H54 (cell line): ENCODE measurements around the gene MRPL12.

Experiments
- DNase-seq: peaks from one replicate; pipeline ENCODE4 v3.0.0; 2011; ENCODE audit warnings: low spot score, mixed read lengths; ENCODE audit not compliant: insufficient read length
- FAIRE-seq: peaks from 3 replicates; lab custom pipeline; 2011; peaks lifted over from hg19 to GRCh38; lab: Jason Lieb, UNC
- POLR2A ChIP-seq: IDR thresholded peaks from 2 replicates; pipeline ENCODE4 v1.6.1; 2011; ENCODE audit warnings: low read depth, mild to moderate bottlenecking, low read length

Gene MRPL12

DNA sequence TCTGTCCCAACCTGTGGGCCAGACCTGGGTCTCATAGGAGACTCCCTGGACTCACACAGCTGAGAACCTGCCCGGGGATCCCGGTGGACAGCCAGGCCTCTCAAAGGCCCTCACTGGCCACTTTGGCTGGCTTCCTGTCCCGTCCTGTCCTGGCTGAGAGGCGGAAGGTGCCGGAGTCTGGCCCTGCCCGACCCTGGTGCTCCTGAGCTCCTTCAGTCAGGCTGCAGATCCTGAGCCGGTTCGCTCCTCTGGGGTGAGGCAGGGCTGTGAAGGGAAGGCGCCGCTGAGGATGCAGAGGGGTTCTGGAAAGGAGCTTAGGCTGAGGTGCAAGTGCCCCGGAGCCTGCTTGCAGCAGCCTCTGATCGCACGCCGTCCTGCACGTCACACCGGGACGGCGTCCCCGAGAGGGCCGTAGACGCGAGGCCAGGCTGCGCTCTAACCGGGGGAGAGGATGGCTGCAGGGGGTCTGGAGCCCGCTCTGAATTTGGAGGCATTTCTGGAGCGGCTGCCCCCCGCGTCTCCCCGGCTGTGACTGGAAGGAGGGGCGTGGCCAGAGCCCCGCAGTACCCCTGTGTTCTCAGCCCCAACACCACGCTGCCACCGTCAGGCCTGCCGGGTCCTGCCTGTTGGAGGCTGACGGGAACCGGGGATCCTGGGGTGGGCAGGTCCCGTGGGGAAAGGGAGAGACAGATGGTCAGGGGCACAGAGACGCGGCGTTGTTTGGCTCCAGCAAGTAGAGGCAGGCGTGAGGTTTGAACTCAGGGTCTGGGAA, 15.2 kb upstream of the MRPL12 start:
- DNase-seq: no peak
- TF ChIP-seq POLR2A: no peak
- FAIRE-seq: no peak

DNA sequence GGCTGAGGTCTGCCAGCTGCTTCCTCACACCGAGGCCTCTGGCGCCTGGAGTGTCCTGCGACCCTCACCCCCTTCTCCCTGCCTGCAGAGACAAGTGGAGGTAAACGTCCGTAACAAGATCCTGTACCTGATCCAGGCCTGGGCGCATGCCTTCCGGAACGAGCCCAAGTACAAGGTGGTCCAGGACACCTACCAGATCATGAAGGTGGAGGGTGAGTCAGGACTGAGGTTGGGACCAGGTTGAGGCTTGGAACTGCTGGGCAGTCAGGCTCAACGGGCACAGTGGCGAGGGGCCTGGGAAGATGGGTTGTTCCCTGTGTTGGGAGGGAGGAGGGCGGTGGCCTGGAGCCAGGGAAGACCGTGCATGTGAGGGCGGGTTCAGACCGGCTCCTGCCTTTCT, 14.6 kb upstream of the MRPL12 start:
- DNase-seq: no peak
- no peak for TF ChIP-seq POLR2A
- no peak for FAIRE-seq

DNA sequence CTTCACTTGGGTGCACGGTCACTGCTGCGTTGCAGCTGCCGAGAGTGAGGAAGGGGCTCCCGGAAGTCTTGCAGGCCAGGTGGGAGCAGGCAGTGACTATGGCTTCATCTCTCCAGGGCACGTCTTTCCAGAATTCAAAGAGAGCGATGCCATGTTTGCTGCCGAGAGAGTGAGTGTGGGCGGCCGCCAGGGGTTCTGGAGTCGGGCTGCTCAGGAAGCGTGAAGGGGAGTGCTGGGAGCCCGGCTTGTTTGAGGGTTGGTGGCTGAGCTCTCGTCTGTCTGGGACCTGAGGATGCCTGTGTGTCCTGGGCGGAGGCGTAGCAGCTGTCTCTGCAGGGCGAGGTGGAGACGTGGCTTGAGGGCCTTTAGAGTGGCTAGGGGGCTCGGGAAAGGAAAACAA, 13.1 kb upstream of the MRPL12 start:
- TF ChIP-seq POLR2A: no peak
- no peak for FAIRE-seq
- DNase-seq: no peak

DNA sequence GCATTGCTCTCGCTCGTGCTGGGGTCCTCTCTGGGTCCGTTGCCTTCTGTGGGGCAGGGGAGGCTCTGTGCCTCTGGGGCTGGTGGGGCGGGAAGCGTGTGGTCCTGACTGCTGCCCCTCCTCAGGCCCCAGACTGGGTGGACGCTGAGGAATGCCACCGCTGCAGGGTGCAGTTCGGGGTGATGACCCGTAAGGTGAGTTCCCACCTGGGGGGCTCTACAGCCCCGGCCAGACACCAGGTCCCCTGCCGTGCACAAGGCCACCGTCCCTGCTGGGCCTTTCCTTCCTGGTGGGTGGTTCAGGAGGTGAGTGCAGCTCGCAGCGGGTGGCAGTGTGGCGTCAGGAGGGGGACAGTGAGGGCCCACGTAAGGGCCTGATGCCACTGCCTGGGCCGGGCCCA, 12.6 kb upstream of the MRPL12 start:
- DNase-seq (no peak), FAIRE-seq (no peak)
- no peak for TF ChIP-seq POLR2A

DNA sequence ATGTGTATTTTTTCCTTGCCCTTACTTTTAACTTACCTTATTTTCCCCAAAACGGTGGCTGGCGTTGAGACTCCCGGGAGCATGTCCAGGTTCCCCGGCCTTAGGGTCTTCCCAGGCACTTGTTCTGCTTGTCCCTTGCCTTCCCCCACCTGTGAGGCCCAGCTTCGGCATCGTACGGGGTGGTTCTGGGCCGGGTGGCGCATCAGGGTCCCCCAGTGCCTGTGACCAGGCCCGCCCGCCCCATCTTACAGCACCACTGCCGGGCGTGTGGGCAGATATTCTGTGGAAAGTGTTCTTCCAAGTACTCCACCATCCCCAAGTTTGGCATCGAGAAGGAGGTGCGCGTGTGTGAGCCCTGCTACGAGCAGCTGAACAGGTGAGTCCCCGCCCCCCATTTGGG, 12.0 kb upstream of the MRPL12 start:
- TF ChIP-seq POLR2A: no peak
- FAIRE-seq (no peak), DNase-seq (no peak)

DNA sequence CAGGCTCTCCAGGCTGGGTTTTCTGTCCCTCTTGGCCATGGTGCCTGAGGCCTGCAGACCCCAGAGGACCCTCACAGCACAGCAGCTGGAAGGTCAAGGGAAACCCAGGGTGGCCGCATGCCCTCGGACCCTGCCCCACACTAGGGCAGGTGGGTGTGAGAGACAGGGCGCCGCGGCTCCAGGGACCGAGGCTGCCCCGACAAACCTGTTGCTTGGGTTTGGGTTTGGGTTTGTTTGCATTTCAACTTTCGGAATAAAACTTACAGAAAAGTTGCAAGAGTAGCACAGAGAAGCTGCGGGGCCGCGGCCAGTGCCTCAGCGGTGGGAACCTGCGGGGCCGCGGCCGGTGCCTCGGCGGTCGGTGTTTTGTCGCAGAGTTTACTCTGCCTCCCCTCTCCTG, 11.6 kb upstream of the MRPL12 start:
- DNase-seq (no peak), FAIRE-seq (no peak)
- no peak for TF ChIP-seq POLR2A

DNA sequence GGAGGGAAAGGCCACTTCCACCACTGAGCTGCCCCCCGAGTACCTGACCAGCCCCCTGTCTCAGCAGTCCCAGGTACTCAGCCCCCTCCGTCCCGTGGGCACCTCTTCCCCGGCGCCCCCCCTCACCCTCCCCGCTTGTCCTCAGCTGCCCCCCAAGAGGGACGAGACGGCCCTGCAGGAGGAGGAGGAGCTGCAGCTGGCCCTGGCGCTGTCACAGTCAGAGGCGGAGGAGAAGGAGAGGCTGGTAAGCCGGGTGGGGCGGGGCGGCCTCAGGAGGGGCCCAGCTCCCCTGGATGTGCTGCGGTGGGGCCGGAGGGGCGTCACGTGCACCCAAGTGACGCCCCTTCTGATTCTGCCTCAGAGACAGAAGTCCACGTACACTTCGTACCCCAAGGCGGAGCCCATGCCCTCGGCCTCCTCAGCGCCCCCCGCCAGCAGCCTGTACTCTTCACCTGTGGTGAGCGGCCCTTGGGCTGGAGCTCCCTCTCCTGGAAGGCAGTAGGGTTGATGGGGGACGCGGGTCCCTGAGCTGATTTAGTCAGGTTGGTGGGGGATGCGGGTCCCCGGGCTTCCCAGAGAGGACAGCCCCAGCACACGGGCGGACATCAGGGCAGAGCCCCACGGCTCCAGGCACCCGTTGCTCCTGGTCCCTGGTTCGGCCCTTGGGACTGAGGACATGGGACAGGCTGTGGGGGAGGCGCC, 9.5 kb upstream of the MRPL12 start:
- no peak for TF ChIP-seq POLR2A
- no peak for DNase-seq
- no peak for FAIRE-seq

DNA sequence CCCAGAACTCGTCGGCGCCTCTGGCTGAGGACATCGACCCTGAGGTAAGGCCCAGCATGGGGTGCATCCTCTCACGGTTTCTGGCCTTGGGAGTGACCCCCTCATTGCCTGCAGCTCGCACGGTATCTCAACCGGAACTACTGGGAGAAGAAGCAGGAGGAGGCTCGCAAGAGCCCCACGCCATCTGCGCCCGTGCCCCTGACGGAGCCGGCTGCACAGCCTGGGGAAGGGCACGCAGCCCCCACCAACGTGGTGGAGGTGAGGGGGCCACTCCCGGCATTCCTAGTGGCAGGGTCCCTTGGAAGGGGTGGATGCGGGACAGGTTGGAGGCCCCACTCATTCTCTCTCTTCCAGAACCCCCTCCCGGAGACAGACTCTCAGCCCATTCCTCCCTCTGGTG, 8.4 kb upstream of the MRPL12 start:
- FAIRE-seq (no peak), DNase-seq (no peak)
- no peak for TF ChIP-seq POLR2A

DNA sequence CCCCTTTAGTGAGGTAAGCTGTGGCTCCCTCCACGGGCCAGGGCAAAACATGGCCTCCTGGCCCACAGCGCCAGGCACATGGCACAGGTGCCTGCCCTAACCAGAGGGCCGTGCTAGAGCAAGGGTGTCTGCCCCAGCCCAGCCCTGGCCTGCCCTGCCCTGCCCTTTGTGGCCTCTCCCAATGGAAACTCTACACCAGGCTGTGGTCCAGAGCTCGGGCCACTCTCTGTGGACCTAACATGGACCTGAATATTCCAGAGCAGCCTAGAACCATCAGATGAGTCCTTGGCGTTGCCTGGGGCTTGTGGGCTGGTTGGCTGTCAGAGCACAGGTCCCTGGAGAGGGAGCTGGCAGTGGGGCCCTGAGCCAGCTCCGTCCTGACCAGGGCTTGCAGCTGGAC, 8.0 kb upstream of the MRPL12 start:
- no peak for TF ChIP-seq POLR2A
- FAIRE-seq (no peak), DNase-seq (no peak)

DNA sequence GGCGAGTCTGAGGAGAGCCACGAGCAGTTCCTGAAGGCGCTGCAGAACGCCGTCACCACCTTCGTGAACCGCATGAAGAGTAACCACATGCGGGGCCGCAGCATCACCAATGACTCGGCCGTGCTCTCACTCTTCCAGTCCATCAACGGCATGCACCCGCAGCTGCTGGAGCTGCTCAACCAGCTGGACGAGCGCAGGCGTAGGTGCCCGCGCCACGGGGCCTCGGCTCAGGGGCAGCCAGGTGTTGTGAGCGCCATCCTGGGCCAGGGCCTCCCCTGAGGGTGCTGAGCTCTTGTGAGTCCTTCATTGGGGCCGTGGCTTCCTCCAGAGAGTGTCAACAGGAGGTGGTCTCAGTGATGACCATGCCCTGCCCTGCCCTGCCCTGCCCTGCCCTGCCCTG, 7.4 kb upstream of the MRPL12 start:
- FAIRE-seq: no peak
- no peak for DNase-seq
- no peak for TF ChIP-seq POLR2A

DNA sequence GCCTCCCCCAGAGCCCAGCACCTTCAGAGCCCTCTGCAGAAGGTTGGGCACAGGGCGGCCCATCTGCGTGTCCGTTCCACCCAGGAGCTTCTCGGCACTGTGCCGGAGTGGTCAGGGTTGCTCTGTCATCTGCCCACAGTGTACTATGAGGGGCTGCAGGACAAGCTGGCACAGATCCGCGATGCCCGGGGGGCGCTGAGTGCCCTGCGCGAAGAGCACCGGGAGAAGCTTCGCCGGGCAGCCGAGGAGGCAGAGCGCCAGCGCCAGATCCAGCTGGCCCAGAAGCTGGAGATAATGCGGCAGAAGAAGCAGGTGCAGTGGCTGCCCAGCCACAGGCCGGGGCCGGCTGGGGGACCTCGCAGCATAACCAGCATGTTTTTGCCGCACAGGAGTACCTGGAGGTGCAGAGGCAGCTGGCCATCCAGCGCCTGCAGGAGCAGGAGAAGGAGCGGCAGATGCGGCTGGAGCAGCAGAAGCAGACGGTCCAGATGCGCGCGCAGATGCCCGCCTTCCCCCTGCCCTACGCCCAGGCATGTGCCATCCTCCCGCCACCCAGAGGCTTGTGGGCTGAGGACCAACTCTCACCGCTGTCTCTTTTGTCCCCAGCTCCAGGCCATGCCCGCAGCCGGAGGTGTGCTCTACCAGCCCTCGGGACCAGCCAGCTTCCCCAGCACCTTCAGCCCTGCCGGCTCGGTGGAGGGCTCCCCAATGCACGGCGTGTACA, 6.8 kb upstream of the MRPL12 start:
- no peak for FAIRE-seq
- DNase-seq: no peak
- no peak for TF ChIP-seq POLR2A

DNA sequence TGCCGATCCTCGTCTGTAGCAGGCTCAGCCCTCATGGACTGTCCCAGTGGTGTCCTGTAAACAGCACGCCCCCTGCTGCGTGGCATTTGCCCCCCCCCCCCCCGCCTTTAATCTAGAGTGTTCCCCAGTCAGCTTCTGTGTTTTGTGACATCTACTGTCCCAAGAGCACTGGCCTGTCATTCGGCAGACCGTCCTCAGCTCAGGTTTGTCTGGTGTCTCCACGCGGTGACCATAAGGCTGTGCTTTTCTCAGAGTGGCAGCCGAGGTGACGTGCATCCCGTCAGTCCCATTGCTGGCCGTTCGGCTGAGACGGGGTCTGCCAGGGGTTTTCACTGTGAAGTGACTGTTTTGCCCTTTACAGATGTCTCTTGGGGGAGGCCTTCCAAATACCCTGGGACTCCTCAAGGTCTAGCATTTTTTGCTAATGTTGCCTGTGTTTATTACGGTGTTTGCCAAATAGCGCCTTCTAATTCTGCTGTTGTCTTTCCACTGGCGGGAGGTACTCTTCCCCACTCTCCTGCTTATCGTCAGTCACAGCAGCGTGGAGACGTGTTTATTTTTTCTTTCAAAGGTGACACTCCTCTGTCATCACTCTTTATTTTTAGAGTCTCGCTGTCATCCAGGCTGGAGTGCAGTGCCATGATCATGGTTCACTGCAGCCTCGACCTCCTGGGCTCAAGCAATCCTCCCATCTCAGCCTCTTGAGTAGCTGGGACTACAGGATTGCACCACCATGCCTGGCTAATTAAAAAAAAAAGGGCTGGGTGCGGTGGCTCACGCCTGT, 5.7 kb upstream of the MRPL12 start:
- TF ChIP-seq POLR2A: no peak
- DNase-seq (no peak), FAIRE-seq (no peak)
